ENCODE results near the gene ADSS1.

Gene ADSS1

DNA sequence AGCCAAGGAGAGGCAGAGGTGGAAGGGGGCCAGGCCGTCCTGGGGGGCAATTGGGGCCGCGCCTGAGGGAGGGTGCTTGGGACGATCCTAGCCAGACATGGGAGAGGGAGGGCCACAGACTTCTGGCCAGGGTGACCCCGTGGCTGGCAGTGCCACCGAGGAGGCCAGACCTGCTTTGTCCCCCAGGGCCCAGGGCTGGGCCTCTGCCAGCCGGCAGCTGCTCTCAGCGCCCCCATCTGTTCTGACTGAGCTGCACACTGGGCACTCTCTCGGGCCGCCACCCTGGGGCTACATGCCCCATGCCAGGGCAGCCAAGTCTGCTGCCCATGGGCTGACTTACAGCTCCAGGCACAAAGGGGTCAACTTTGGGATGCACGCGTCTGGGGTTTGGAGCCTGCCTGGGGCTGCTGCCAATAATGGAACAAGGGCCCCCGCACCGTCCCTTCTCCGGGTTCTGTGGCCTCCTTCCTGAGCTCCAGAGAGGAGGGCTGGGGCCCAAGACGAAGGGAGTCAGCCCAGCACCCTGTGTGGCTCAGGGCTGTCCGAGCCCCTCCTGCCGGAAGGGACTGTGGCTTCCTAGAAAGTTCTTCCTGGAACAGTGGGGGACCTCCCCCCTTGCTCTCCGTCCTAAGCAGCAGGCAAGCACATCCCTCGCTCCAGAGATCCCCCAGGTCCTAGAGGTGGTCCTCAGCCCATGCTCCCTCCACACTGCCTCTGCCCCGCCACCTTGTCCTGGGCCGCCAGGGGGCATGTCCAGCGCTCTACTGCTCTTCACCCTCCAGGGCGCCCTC is 1.1 kb downstream of the ADSS1 start:
- TF ChIP-seq SIN3A (IDR thresholded peaks at IDR 0.05; ENCODE audit: borderline replicate concordance, insufficient read depth, low read length) (no peak), TAF1 (IDR thresholded peaks at IDR 0.05; ENCODE audit: borderline replicate concordance, insufficient read depth, low read length) (no peak), REST (IDR thresholded peaks at IDR 0.05; ENCODE audit: insufficient read depth in 1 of 2, low read depth in 2 of 2, low read length in 2 of 2) (no peak), FOXP2 (optimal IDR thresholded peaks at IDR 0.05; ENCODE audit: borderline replicate concordance, extremely low read depth, extremely low read length, insufficient read depth) (no peak), POLR2AphosphoS5 (IDR thresholded peaks at IDR 0.05; ENCODE audit: low read depth, low read length) (no peak)

DNA sequence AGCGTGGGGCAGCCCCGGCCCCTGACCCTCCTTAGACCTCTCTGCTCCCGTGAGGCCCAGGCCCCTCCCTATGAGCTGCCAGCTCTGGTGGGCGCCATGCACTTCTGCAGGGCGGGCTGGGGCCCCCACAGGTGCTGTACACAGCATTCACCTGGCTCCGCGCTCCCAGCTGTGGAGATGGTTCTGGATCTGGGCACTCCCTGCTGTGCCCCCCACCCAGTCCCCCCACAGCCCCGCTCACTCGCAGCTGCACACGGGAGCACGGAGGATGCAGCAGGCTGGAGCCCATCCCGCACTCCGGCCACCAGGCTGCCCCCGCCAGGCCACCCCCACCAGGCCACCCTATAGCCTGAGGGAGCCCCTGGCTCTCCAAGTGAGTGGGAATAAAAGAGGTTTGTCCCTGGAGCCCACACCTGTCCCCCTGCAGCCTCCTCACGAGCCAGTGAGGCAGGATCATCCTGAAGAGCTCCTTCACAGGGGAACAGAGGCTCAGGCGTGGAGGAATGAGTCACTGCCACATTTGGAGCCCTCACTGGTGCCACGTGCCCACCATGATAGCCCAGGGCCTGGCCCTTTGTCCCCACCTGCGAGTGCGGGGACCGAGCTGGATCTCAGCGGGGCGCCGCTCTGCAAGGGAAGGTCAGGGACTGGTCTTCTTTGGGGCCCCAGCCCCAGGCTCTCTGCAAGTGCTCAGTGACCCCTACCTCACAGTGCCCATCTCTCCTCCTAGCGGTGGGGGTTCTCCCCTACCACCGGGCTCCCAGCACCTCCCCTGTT is 1.9 kb downstream of the ADSS1 start:
- no peak for TF ChIP-seq POLR2AphosphoS5 (IDR thresholded peaks at IDR 0.05; ENCODE audit: low read depth, low read length)
- no peak for TF ChIP-seq TAF1 (IDR thresholded peaks at IDR 0.05; ENCODE audit: borderline replicate concordance, insufficient read depth, low read length)
- no peak for TF ChIP-seq REST (IDR thresholded peaks at IDR 0.05; ENCODE audit: insufficient read depth in 1 of 2, low read depth in 2 of 2, low read length in 2 of 2)
- TF ChIP-seq FOXP2 (optimal IDR thresholded peaks at IDR 0.05; ENCODE audit: borderline replicate concordance, extremely low read depth, extremely low read length, insufficient read depth), result no peak
- no peak for TF ChIP-seq SIN3A (IDR thresholded peaks at IDR 0.05; ENCODE audit: borderline replicate concordance, insufficient read depth, low read length)

DNA sequence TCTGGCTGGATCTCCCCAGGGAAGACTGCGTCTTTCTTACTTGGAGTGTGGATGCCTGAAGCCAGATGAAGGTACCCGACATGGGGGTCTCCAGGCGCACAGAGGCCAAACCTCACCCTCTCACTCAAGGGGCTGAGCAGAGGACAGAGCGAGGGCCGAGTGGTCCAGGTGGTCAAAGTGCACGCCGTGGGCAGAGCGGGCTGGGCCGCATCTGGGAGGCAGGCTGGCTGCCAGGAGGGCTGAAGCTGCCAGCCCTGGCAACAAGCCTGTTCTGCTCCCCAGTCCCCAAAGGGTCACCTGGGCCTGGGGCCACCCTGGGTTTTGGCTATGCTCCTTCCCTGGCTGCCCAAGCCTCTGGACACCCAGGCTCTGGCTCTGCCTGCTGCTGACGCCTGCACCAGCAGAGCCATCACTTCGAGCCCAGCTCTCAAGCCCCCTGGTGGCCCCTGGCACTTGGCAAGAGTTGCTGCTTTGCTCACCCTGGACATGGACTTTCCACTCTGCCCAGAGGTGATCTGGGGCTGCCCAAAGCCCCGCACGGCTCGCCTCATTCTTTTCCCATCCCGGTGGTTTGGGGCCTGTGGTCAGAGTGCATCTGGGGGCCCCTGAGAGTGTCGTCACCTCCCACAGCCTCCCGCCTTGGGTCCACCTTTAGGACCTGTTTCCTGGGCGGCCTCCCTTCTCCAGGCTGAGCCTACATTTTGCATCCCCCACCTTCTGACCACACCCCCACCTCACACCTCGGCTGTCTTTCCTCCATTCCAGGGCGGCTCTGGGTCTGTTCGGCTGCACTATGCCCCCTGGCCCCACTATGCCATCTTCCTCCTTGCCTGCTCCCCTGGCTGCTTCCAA is 2.8 kb downstream of the ADSS1 start:
- TF ChIP-seq SIN3A (IDR thresholded peaks at IDR 0.05; ENCODE audit: borderline replicate concordance, insufficient read depth, low read length), result no peak
- TF ChIP-seq FOXP2 (optimal IDR thresholded peaks at IDR 0.05; ENCODE audit: borderline replicate concordance, extremely low read depth, extremely low read length, insufficient read depth), result no peak
- TF ChIP-seq REST (IDR thresholded peaks at IDR 0.05; ENCODE audit: insufficient read depth in 1 of 2, low read depth in 2 of 2, low read length in 2 of 2), result no peak
- no peak for TF ChIP-seq POLR2AphosphoS5 (IDR thresholded peaks at IDR 0.05; ENCODE audit: low read depth, low read length)

DNA sequence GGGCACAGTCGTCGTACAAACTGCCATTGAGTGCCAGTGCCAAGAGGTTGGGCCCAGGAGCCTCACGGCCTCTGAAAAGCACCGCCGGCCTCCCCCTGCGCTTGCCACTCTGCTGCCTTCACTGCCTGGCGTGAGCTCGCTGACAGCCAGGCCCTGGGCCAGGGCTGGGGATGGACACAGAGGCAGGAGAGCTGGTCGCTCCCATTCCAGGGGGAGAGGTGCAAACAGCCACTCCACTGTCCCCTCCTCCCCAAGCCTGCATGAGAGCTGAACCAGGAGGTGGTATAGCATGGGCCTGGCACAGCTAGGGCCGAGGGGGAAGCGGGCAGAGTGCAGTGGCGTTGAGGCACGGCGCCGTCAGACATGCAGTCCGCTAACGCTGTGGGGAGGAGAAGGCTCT is 4.6 kb downstream of the ADSS1 start:
- no peak for TF ChIP-seq FOXP2 (optimal IDR thresholded peaks at IDR 0.05; ENCODE audit: borderline replicate concordance, extremely low read depth, extremely low read length, insufficient read depth)
- TF ChIP-seq REST (IDR thresholded peaks at IDR 0.05; ENCODE audit: insufficient read depth in 1 of 2, low read depth in 2 of 2, low read length in 2 of 2), result no peak
